GM18873 (cell line): ENCODE results near the gene RRP1.

Source experiments
- ATAC-seq: cut with Tn5 transposase; IDR thresholded peaks from one replicate; pipeline ENCODE4 v1.9.1; 2021; ENCODE audit warnings: mild to moderate bottlenecking, moderate library complexity, moderate number of reproducible peaks; ENCODE audit not compliant: unreplicated experiment, low FRiP score

The RRP1 gene, protein sequence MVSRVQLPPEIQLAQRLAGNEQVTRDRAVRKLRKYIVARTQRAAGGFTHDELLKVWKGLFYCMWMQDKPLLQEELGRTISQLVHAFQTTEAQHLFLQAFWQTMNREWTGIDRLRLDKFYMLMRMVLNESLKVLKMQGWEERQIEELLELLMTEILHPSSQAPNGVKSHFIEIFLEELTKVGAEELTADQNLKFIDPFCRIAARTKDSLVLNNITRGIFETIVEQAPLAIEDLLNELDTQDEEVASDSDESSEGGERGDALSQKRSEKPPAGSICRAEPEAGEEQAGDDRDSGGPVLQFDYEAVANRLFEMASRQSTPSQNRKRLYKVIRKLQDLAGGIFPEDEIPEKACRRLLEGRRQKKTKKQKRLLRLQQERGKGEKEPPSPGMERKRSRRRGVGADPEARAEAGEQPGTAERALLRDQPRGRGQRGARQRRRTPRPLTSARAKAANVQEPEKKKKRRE

DNA sequence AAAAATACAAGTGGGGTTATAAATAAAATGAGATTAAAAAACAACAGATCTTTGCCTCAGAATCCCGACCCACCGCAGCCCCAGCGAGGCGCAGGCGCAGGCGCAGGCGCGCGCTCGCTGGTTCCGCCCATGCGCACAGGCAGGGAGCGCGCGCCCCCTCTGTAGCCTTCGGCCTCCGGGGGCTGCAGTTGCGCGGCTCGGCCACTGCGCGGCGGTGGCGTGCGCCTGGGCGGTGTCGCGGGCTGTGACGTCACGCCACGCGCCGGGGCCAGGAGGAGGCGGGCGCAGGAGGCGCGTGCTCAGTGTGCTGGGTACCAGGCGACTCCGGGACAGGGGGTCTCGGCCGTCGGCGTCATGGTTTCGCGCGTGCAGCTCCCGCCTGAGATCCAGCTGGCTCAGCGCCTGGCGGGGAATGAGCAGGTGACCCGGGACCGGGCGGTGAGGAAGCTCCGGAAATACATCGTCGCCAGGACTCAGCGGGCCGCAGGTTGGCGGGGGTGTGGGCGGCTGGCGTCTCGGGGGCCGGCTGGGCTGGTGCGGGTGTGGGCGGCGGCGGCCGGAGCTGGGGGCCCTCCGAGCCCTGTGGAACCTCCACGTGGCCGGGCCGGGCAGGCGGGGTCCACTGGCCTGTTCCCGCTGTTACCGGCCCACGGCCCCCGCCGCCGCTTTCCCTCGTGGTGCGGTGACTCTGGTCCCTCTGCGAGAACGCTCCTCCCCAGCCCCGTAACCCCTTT, at the start of gene RRP1:
RRP1 (plus strand) TSS at position 302 of the 734 bp plus-strand sequence; CDS start at position 355, 53 bp downstream.
- peak; percentile 72 for ATAC-seq

DNA sequence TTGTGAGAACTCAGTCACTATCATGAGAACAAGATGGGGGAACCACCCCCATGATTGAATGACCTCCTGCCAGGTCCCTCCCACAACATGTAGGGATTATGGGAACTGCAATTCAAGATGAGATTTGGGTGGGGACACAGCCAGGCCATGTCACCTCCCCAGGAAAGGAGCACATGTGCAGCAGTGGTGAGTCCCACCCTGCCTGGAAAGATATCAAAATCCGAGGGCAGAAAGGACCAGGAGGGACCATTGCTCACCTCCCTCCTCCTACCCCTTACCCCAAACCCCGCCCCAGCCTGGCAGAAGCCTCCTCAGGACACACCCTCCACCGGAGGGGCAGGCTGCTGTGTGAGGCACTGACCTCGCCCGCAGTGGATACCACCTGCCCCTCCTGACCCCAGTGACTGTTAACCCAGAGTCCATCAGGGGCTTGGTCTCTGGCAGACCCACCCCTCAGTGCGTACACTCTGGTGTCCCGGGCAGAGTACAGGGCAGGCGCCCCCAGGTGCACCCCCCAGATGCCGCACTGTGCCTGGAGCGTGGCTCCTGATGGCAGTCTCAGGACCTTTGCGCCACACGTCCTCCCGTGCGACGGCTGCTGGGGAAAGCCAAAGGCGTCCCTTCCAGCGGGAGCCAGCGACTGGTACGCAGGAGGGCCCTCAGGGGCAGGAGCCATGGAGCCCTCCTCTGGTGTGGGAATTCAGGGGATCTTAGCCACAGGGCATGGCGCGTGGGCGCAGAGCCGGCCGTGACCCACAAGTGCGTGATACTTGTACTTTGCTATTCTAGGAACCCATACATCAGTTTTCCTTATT, 49.5 kb upstream of the RRP1 start:
- ATAC-seq: no peak

DNA sequence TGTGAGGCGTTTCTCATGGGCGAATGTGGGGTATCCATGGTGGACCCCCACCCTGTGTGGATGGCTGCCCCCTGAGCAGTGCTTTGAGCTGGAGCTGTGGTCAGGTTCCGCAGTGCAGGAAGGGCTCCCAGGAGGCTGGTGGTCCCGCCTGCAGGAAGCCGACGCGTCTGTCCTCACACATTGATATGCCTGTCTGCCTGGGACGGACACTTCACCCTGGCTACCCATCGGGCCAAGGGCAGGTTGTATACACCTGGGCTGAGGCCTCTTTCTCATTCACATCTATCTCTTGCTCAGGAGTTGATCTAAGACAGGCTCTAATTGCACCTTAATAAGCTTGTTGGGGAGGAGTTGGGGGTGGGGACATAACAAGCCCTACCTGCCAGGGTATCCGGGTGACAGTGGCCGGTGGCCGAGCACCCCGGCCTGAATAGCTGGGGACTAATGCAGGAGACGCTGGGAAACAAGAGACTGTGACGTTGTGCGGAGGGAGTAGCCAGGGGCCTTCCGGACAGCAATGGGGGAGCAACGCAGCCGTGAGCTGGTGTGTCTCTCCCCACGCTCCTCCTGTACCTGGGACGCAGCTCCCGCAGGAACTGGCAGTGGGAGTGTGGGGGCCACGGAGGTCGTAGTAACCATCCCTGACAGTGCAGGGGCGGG, 48.8 kb upstream of the RRP1 start:
- ATAC-seq: no peak

GRCh38 chr21:43741423-43742096, 47.8 kb upstream of the RRP1 start:
- no peak for ATAC-seq

DNA sequence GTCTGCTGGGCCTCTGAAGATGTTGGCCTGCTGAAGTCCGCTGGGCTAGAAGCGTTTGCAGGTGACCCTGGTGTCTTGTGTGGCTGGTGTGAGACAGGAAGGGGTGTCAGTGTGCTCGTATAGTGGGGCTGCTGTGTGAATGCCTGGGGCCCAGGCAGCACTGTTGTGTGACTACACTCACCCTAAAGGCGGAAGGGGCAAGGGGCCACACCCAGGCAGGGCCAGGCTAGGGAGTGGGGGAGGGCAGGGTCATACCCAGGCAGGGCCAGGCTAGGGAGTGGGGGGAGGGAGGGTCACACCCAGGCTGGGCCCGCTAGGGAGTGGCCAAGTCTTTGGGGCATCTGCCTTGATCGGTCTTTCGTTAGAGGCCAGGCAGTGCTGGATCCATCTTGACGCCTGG, 45.4 kb upstream of the RRP1 start:
- ATAC-seq: no peak

- ATAC-seq: no peak
These were observed 44.7 kb upstream of the RRP1 start for GRCh38 chr21:43744725-43745124.

DNA sequence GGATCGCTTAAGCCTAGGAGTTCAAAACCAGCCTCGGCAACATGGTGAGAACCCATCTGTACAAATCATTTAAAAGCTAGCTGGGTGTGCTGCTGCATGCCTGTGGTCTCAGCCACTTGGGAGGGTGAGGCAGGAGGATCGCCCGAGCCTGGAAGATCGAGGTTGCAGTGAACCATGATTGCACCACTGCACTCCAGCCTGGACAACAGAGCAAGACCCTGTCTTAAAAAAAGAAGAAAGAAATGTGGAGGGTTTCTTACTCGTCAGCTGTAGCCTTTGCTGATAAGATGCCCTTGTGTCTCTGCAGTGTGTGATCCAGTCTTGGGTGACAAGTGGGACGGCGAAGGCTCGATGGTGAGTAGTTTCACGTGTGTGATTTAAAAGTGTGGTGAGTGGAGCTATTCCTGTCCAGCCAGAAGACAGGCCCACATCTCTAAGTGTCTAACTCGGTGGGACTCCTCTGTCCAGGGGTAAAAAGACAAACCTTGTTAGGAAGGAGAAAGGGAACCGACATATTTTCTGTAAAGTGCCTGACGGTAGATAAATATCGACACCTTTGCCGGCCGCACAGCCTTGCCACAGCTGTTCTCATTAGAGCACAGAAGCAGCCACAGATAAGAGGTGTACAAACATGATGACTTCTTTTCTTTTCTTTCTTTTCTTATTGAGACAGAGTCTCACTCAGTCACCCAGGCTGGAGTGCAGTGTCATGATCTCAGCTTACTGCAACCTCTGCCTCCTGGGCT, 43.4 kb upstream of the RRP1 start:
- ATAC-seq: no peak

DNA sequence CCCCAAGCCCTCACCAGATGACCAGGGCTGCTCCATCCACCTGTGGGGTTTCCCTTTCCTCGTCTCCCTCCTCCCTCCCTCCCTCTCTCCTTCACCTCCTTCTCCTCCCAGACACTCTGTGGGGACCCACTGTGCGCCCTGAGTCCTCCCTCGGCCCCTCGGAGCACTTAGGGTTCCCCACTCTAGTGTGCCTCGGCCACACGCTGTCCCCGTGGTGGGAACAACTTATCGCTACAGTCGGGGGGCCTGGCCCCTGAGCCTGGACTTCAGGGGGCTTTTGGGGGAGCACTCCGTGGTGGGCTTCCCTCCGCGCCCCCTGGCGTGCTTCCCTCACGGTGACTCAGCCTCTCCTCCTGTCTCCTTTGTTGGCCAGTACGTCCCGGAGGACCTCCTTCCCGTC, 40.8 kb upstream of the RRP1 start:
- no peak for ATAC-seq

GRCh38 chr21:43749651-43750262, 39.6 kb upstream of the RRP1 start:
- ATAC-seq: no peak

GRCh38 chr21:43750339-43751033, 38.9 kb upstream of the RRP1 start:
- ATAC-seq: no peak

DNA sequence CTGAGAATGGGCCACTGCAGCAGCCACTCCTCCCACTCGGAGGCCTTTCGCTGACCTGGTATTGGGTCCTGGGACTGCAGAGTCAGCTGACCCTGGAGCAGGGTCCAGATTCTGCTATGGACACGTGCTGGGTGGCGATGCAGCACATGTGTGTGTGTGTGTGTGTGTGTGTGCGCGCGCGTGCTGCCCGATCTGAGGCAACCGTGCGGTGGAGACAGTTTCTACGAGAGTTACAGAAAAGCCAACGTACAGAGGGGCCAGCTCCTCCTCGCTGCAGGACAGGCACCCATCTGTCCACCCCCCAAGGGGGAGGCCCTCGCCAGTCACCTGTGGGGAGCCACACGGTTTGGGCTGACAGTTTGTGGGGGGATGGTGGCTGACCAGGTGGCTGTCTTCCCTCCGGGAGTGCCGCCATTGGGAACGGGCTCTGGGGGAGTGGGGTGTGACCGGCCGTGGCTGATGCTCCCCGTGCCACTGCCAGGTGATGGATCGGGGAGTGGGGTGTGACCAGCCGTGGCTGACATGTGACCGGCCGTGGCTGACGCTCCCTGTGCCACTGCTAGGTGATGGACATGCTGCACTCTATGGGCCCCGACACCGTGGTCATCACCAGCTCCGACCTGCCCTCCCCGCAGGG, 37.3 kb upstream of the RRP1 start:
- ATAC-seq: no peak

DNA sequence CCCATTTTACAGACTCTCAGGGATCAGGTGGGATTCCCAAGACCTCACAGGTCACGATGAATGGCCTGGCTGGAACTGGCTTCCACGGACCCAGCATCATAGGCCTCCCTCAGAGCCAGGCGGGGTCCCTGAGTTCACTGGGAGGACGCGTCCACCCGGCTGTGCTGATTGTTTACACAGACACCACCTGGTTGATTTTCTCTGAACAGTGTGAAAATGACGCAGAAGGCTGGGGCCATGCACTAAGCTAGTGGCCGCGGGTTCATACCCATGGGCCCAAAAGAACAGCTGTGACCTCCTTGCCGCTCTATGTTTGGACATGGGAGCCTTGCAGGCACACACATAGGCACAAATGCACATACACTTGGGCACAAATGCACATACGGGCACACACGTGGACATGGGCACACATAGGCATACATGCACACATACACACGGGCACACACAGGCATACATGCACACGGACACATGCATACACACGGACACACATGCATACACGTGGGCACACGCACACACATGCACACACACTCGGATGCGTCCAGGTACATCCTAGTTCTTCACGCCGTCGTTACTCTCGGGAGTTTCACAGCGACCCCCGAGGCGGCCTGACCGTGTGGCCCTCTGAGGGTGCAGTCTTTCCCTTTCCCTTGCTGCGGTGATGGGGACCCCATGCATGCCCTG, 36.5 kb upstream of the RRP1 start:
- no peak for ATAC-seq

GRCh38 chr21:43753439-43753799, 36.0 kb upstream of the RRP1 start:
- no peak for ATAC-seq

- ATAC-seq: no peak
These were observed 34.2 kb upstream of the RRP1 start for GRCh38 chr21:43754948-43755781.

DNA sequence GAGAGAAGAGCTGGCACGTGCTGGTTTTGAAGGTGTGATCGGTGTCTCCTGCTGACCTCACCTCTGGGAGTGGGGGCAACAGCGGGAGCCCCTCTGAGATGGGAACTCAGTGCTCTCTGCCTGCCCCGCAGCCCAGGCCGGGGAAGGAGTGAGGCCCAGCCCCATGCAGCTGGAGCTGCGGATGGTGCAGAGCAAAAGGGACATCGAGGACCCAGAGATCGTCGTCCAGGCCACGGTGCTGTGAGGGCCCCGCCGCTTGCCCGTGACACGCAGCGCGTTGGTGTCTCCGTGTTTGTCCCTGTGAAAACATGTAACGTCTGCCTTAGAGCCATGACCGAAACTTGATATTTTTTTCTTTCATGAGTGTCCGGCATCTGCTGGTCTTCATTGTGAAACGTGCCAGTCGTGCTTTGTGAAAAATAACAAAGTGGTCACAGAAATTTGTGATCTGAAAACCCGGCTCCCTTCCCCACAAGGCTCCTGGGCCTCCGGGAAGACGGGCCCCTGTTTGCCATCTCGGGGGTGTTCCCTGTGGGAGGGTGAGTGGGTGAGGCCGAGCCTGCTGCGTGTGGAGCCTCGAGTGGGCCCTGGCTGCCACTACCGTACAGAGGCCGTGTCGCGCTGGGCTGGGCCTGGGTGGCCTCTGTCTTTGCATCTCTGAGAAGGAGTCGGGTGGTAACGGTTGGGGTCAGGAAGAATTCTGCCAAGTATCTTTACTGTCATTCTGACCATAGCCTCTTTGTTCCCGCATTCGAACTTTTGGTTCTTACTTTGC, 33.4 kb upstream of the RRP1 start:
- no peak for ATAC-seq

- ATAC-seq: no peak
These were observed 31.8 kb upstream of the RRP1 start for GRCh38 chr21:43757601-43758000.
